Stimulated activated CD8-positive, alpha-beta memory T cell treated with anti-CD3 and anti-CD28 coated beads, Interleukin-12 subunit alpha, Interleukin-12 subunit beta, amount 100 ng/mL, for 4 hours (primary cell): Measurements from ENCODE around the gene PTPRR.

Source experiments
- DNase-seq: peaks from one replicate; pipeline ENCODE4 v3.0.0-alpha.2; 2020; ENCODE audit warnings: low read depth

PTPRR gene

DNA sequence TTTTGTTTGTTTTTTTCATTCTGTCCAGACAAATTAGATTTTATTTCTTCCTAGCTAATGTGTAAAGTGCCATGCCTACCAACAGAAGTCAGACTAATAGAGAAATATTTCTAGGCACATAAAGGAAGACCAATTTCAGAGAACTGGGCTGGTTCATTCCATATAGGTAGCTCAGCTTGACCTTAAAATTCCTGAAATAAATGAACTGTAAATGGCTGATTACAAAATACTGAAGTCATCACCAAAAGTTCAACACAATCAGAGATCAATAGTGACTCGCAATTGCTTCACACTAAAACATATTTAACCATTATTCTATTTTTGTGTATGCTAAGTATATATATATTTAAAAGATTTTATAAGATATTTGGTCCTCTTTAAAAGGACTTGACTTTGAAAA is 317.5 kb downstream of the PTPRR start:
- no peak for DNase-seq

DNA sequence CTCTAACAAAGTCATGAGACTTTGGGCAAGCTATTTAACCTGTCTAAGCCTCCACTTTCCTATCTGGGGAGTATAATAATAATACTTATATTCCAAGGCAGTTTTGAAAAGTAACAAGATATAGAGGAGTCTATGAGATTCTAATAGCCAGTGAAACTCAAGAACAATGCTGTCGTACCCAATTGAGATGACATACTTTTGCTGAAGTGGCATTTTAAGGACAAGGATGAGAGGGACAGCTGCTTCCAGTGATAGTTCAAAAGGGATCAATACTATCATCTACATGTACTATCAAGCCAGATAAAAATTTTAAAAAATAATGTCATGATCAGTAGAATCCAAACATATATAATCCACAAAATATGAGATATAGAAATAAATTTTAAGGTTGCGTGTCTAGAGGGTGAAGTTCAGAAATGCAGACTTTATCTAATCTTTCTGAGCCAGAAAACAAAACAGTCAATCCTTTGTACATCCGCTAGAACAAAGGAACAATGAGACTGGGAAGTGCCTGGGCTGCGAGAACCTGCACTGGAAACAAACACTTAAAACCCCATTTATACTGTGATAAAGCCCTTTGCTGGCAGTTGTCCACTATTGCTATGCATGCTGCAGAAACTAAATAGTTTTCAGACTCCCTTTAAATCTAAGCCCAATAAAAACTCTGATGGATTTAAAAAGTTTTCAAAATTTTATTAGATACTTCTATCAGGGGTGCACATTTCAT is 321.9 kb downstream of the PTPRR start:
- no peak for DNase-seq

GRCh38 chr12:70592664-70593063 is 327.9 kb downstream of the PTPRR start:
- no peak for DNase-seq

- no peak for DNase-seq
Observed at GRCh38 chr12:70590549-70591226, 329.9 kb downstream of the PTPRR start.

DNA sequence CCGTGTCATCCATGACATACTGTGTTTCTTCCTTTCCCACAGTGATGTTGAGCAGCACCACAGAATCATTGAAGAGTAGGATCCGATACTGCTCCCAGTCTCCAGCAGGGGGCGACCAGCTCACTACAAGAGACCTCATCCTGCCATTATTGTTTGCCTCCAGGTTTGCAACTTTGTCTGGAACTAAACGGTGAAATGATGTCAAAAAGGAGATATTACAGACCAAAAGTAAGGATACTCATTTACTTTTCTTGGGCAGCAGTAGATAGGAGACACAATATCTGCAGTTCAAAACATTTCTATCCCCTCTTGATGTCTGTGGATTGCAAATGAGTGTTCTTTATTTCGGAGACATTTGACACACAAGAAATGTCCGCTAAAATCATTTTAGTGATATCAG is 330.5 kb downstream of the PTPRR start:
- DNase-seq, result peak; percentile 12
